Left ventricle myocardium inferior (tissue), 1 donor: ENCODE results near the gene SMG6. TPM values are rescaled to one million over a fixed set of nuclear protein-coding genes. Genes with fewer than 3 reads are reported as not detected.

Experiments used
- DNase-seq: peaks from one replicate; pipeline ENCODE4 v3.0.0-alpha.2; 2020
- H3K27ac ChIP-seq: fragments of 200-600 bp; replicated peaks from 2 replicates; pipeline ENCODE4 v1.8.0; 2021
- H3K27me3 ChIP-seq: fragments of 200-600 bp; 2 replicates; pipeline ENCODE4 v1.8.0; 2021; ENCODE audit warnings: low read depth
- H3K36me3 ChIP-seq: fragments of 200-600 bp; 2 replicates; pipeline ENCODE4 v1.8.0; 2021
- H3K4me1 ChIP-seq: fragments of 200-600 bp; 2 replicates; pipeline ENCODE4 v1.8.0; 2021
- H3K4me3 ChIP-seq: fragments of 200-600 bp; 2 replicates; pipeline ENCODE4 v1.8.0; 2021; ENCODE audit warnings: mild to moderate bottlenecking, moderate library complexity
- H3K9me3 ChIP-seq: fragments of 200-600 bp; replicated peaks from 2 replicates; pipeline ENCODE4 v1.8.0; 2021
- CTCF ChIP-seq: fragments of 200-600 bp; IDR thresholded peaks from 2 replicates; pipeline ENCODE4 v1.8.0; 2021; ENCODE audit warnings: antibody characterized with exemption, mild to moderate bottlenecking, borderline replicate concordance
- intact Hi-C: fragments of 100-400 bp; cut with micrococcal nuclease; formaldehyde crosslinking; loops from one replicate; pipeline ENCODE4 v1.11.0; 2022
- total RNA-seq: library from RNA; stranded (reverse); fragmentation: NEBNext Ultra II Directional; extraction: Animal tissue kit (Norgen Biotek cat#: 25700); gene quantifications from one replicate; pipeline ENCODE4 v1.2.1, GENCODE V29; 2021
- donor health status: DM: no; HTN: yes; CAD: no; lungs with severe emphysema.

The SMG6 gene
- total RNA-seq, 1 donor from 2014 or later, result 22.1 TPM

- TF ChIP-seq CTCF, result no peak
- H3K27ac ChIP-seq, result no peak overlapping the region
- intact Hi-C loops, result no loop called here
- H3K4me1 ChIP-seq, result peaks cover 5% of the 10 kb centered on the region
- no peaks in the 10 kb centered on the region for H3K27me3 ChIP-seq
- peaks cover 27% of the 10 kb centered on the region for H3K36me3 ChIP-seq
- no peaks in the 10 kb centered on the region for H3K9me3 ChIP-seq
- H3K4me3 ChIP-seq, result no peak overlapping the region
- no peak for DNase-seq
These were observed 53.2 kb downstream of the SMG6 start for GRCh38 chr17:2250140-2251095.

DNA sequence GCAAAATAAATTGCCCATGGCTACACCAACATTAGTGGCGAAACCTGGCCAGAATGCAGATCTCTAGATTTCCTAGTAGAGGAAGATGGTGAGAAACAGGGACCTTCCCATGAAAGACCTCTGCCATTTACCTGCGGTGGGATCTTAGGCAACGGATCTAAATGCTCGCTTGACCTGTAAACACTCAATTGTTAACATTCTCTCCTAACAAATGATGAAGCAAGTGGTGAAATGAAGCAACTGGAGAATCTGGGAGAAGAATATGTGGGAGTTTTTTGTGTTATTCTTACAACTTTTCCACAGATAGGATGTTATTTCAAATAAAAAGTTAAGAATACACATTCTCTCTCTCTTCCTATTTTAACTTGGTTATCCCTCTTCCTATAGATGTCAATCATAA, 56.6 kb downstream of the SMG6 start:
- Histone ChIP-seq H3K9me3 (no peaks in the 10 kb centered on the region), H3K4me1 (peaks cover 24% of the 10 kb centered on the region), H3K4me3 (no peak overlapping the region), H3K27me3 (no peaks in the 10 kb centered on the region), H3K36me3 (peaks cover 29% of the 10 kb centered on the region), H3K27ac (no peak overlapping the region)
- TF ChIP-seq CTCF, result no peak
- intact Hi-C loops, result no loop called here
- no peak for DNase-seq

GRCh38 chr17:2244545-2245525, 58.8 kb downstream of the SMG6 start:
- H3K4me1 ChIP-seq, result peaks cover 24% of the 10 kb centered on the region
- TF ChIP-seq CTCF, result peak; percentile 99
- no peak overlapping the region for H3K4me3 ChIP-seq
- no peaks in the 10 kb centered on the region for H3K9me3 ChIP-seq
- DNase-seq, result peak; percentile 84
- peak overlapping the region; percentile 79 for H3K27ac ChIP-seq
- H3K27me3 ChIP-seq, result no peaks in the 10 kb centered on the region
- intact Hi-C loops, result no loop called here
- H3K36me3 ChIP-seq, result peaks cover 16% of the 10 kb centered on the region

DNA sequence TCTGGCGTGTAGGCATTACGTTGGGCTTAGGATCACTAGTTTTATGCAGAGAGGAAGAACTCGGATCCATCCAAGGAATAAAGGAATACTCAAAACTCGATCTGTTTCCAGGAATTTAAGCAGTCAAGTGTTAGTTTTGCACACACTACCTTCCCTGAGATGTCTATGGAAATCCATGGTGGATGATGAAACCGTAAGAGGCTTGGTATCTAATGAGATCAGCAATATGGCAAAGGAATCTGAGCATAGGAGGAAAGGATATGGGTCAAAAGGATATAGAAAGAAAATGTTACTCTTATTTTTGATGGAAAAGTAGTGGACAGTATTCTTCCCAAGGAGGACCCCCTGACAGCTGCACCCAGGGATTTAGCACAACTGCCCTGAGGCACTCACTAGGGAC, 59.6 kb downstream of the SMG6 start:
- Histone ChIP-seq H3K4me3 (no peak overlapping the region), H3K9me3 (no peaks in the 10 kb centered on the region), H3K27me3 (no peaks in the 10 kb centered on the region), H3K4me1 (peaks cover 27% of the 10 kb centered on the region), H3K36me3 (peaks cover 9% of the 10 kb centered on the region), H3K27ac (peak overlapping the region; percentile 79)
- no peak for TF ChIP-seq CTCF
- DNase-seq, result no peak
- intact Hi-C loops, result no loop called here

DNA sequence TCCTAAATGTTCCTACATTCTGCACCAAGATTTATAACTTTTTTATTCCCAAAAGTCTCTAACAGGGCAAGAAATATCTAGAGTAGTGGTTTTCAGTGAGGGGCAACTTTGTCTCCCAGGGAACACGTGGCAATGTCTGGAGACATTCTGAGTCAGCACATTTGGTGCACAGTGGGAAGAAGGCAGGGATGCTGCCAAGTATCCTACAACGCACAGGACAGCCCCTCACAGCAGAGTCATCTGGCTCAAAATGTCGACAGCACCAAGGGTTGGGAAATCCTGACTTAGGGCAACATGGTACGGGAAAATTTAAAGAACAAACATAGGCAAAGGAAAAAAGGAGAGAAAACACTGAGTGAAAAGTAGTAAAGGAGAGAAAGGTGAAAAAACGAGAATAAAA, 61.8 kb downstream of the SMG6 start:
- Histone ChIP-seq H3K27ac (peak overlapping the region; percentile 84), H3K36me3 (peaks cover 9% of the 10 kb centered on the region), H3K9me3 (no peaks in the 10 kb centered on the region), H3K27me3 (no peaks in the 10 kb centered on the region), H3K4me1 (peaks cover 44% of the 10 kb centered on the region), H3K4me3 (no peak overlapping the region)
- intact Hi-C loops, result loop anchor here (2.0 kb wide), 1 partner anchor 187 kb away; the partner anchor contains the start of gene HIC1
- TF ChIP-seq CTCF, result no peak
- no peak for DNase-seq
